Thymus (tissue), 11 donors: ENCODE measurements around the gene TBX20. TPM values are rescaled to one million over a fixed set of nuclear protein-coding genes. Genes with fewer than 3 reads are reported as not detected.
A peak's percentile ranks its signal among the peaks of the same experiment; 100 is the strongest.
"Not testable (repeated sequence)": the region's sequence is repeated elsewhere in the genome, so short reads cannot be mapped to it uniquely, and the experiment has no call there.

Experiments
- DNase-seq, 9 donors: peaks; one replicate each; pipeline ENCODE4 v3.0.0-alpha.2; 2013; ENCODE audit warnings: low spot score in 9 of 9, low read depth in 6 of 9, missing footprints in 1 of 9
- H3K27ac ChIP-seq, 2 donors: one replicate each; pipeline ENCODE4 v1.5.1; 2013; ENCODE audit warnings: control low read depth in 1 of 2, low read depth in 1 of 2, low read length in 1 of 2, mild to moderate bottlenecking in 1 of 2, moderate library complexity in 1 of 2
- H3K27me3 ChIP-seq, 2 donors: one replicate each; pipeline ENCODE4 v1.5.1; 2013; ENCODE audit warnings: low read length in 1 of 2; ENCODE audit not compliant: control insufficient read depth in 2 of 2, insufficient read depth in 1 of 2
- H3K36me3 ChIP-seq, 2 donors: one replicate each; pipeline ENCODE4 v1.5.1; 2013; ENCODE audit warnings: low read length in 1 of 2, mild to moderate bottlenecking in 1 of 2, moderate library complexity in 1 of 2; ENCODE audit not compliant: control insufficient read depth in 2 of 2, insufficient read depth in 2 of 2
- H3K4me1 ChIP-seq, 2 donors: one replicate each; pipeline ENCODE4 v1.5.1; 2013; ENCODE audit warnings: low read length in 2 of 2; ENCODE audit not compliant: control insufficient read depth in 2 of 2, insufficient read depth in 2 of 2
- H3K4me3 ChIP-seq, 2 donors: one replicate each; pipeline ENCODE4 v1.5.1; 2013; ENCODE audit warnings: low read length in 2 of 2, control low read depth in 1 of 2, mild to moderate bottlenecking in 1 of 2
- H3K9me3 ChIP-seq, 2 donors: one replicate each; pipeline ENCODE4 v1.5.1; 2013; ENCODE audit warnings: low read length in 1 of 2, mild to moderate bottlenecking in 1 of 2; ENCODE audit not compliant: control insufficient read depth in 2 of 2, insufficient read depth in 1 of 2
- WGBS: extraction: QIAGEN DNeasy Blood & Tissue Kit; methylation state at CpG from one replicate; pipeline ENCODE4 v1.1.7; 2013; 5-methylcytosine and 5-hydroxymethylcytosine counted together
- polyA plus RNA-seq: library from polyadenylated mRNA; stranded (reverse); fragments of 200-250 nt; gene quantifications from one replicate; pipeline ENCODE4 v1.2.3, GENCODE V29; 2013
- total RNA-seq: library from RNA; stranded (reverse); fragments of 120-200 nt; gene quantifications from one replicate; pipeline ENCODE4 v1.2.4, GENCODE V29; 2013
- donor health status: healthy.

TBX20 gene
- total and polyA plus RNA-seq, 2 donors: 0.09 TPM; not detected in 1

DNA sequence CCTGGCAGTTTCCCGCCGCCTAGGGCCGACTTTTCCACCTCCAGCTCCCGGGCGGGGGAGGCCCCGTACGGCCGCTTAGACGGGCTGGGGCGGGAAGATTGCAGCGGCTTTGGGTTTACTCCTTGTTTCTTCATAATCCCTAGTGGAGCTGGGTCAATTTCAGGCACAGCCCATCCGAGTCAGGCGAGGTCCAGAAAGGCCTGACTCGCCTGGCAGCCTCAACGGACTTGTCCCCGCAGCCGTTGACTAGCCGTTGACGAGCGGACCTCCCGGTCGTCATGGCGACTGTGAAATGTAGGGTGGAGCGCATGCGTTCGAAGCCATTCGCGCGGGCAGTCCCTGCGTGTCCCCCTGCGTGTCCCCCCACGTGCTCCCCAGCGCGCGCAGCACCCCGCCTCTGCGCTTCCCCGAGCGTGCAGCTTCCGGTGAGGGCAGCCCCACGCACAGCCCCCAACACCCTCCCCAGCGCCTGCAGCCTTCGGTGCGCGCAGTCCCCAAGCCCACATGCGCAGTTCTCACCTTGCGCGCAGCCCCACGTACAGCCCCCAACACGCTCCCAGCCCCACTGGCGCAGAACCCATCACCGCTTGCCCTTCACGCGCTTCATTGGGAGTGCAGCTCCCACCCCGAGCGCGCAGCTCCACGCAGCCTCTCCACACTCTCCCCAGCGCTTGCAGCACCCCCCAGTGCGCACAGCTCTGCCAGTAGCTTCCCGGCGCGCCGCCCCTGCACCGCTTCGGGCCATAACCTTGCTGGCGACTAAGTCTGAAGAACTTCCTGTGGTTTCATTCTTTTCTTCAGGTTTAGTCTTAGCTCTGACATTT is 67.8 kb downstream of the TBX20 start:
- 3% methylated on average over 67 of the region's 67 CpGs for WGBS

DNA sequence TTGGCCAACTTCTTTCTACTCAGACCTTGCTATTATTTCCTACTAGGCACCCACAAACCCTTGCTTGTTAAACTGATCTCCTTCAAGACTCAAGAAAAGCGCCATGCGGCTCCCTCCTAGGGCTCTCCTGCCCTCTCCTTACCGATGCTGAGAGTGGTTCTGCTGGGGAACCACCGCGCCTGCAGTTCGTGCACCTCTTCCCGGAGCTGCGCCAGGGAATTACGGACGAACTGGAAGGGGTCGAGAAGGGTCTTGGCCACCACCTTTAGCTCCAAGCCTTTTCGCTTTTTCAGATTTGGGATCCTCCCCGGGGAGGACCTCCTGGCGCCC is 68.4 kb downstream of the TBX20 start:
- H3K9me3 ChIP-seq, H3K36me3 ChIP-seq, H3K4me1 ChIP-seq, H3K27ac ChIP-seq, DNase-seq: not testable (repeated sequence)
- Histone ChIP-seq H3K4me3 (peak overlapping the region in 1 of 2 donors; percentile 10), H3K27me3 (peaks cover 14 to 22% of the 10 kb centered on the region in 2 donors)
- WGBS: 5% methylated on average over 14 of the region's 14 CpGs

More for the DNA sequence above, 67.8 kb downstream of the TBX20 start:
- DNase-seq: peak in 2 of 9 donors; percentile 0 to 1
- Histone ChIP-seq H3K36me3 (no peaks in the 10 kb centered on the region), H3K4me3 (peak overlapping the region in 1 of 2 donors; percentile 10), H3K4me1 (no peaks in the 10 kb centered on the region), H3K27ac (no peak overlapping the region), H3K9me3 (no peaks in the 10 kb centered on the region), H3K27me3 (peaks cover 14 to 22% of the 10 kb centered on the region in 2 donors)

DNA sequence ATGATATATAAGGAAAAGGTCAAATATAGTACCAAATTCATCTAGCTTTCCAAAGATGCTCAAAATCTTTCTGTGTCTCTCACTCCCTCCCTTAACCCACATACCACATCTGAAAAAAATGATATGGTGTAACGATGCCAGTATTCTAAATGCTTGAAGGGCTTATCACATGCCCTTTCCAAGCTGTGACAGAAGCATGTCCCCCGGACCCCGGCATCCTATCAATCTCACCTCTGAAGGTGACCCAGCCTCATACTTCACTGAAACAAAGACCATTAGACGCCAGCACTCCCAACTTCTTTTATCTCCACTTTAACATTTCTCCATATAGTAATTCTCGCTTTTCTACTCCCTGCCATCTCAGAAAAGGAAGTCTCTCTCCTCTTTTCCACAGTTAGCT is 68.9 kb downstream of the TBX20 start:
- H3K4me3 ChIP-seq, H3K4me1 ChIP-seq, H3K27ac ChIP-seq, DNase-seq, H3K9me3 ChIP-seq, H3K36me3 ChIP-seq: not testable (repeated sequence)
- peaks cover 14 to 22% of the 10 kb centered on the region in 2 donors for H3K27me3 ChIP-seq
- 26% methylated on average over 5 of the region's 5 CpGs for WGBS

DNA sequence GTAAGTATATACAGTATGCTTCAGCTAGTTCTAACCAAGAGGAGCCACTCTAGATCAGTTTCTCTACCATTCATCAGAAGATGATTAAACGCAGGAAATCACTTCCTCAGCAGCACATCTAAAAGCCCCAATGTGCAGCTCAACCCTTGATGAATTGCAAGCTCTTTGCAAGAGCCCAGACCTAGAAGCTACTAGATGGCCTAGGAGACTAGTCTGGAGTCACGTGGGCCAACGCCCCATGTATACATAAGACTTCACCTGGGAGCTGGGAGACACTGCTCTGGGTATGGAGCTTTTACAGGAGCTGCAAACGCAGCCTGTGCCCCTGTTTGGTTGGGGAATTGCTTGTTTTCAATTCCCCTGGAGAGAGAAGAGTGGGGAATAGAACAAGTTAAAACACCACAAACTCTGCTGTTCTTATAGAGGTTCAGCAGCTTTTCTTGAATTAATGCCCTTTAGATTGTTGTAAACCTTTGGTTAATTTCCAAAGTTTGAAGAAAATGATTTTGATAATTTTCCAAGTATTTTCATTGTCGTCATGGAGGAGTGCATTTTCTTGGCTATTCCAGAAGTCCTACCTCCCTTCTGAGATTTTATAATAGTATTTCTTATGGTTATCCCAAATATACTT is 69.9 kb downstream of the TBX20 start:
- H3K36me3 ChIP-seq, DNase-seq, H3K27ac ChIP-seq, H3K4me3 ChIP-seq, H3K4me1 ChIP-seq, H3K9me3 ChIP-seq: not testable (repeated sequence)
- peaks cover 14 to 22% of the 10 kb centered on the region in 2 donors for H3K27me3 ChIP-seq
- 95% methylated on average over 5 of the region's 5 CpGs for WGBS

DNA sequence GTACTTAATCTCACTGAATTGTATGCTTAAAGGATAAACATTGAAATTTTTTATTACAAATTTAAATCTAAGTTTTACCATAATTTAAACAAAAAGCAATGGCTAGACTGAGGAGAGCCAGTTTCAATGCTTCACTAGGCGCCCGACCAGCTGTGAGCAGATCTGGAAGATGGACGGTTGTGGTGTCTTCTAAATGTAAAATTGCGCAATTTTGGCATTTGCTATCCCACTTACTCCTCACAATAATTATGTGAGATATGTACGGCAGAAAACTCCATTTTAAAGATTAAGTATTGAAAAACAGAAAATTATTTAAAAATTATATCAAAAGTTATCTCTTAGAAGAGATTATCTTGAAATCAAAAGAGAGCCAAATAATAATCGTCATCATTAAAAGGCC is 73.2 kb downstream of the TBX20 start:
- H3K27me3 ChIP-seq, H3K4me3 ChIP-seq, H3K9me3 ChIP-seq, H3K36me3 ChIP-seq, H3K27ac ChIP-seq, DNase-seq, H3K4me1 ChIP-seq: not testable (repeated sequence)
- 97% methylated on average over 6 of the region's 6 CpGs for WGBS

DNA sequence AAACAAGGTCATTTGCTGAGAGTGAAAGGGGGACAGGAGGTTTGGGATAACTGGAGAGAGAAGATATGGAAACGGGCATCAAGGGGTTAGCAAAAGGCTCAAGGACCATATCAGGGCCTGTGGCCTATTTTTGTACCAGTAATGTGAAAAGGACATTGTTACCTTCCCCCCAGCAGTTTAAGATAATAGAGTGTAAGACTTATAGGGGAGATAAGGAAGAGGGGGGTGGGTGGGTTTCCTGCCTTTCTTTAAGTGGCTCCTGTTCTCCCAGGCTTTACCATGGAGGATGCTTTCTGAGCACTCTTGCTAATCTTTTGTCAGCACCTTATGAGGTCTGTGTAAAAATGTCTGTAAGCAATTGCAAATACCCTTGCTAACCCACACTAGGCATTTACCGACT is 80.7 kb downstream of the TBX20 start:
- WGBS: 72% methylated on average over 2 of the region's 2 CpGs
- not testable (repeated sequence) for H3K9me3 ChIP-seq, H3K36me3 ChIP-seq

DNA sequence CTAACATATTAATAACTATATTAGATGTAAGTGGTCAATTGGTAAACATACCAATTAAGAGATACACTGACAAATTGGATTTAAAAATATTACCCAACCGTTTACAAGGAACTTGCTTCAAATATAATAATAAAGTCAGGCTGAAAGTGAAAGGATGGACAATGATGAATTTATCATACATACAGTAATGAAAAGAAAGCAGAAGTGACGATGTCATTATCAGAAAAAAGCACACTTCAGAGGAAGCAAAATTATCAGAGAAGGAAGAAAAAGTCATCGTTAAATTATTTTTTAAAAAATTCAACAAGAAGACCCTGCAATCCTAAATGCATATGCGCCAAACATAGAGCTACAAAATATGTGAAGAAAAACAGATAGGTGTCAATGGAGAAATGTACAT is 81.8 kb downstream of the TBX20 start:
- 37% methylated on average over 4 of the region's 4 CpGs for WGBS
- not testable (repeated sequence) for H3K4me1 ChIP-seq, H3K9me3 ChIP-seq, H3K4me3 ChIP-seq, DNase-seq, H3K36me3 ChIP-seq, H3K27me3 ChIP-seq, H3K27ac ChIP-seq

More for the DNA sequence above, 80.7 kb downstream of the TBX20 start:
- not testable (repeated sequence) for H3K4me1 ChIP-seq, DNase-seq, H3K4me3 ChIP-seq, H3K27me3 ChIP-seq, H3K27ac ChIP-seq

DNA sequence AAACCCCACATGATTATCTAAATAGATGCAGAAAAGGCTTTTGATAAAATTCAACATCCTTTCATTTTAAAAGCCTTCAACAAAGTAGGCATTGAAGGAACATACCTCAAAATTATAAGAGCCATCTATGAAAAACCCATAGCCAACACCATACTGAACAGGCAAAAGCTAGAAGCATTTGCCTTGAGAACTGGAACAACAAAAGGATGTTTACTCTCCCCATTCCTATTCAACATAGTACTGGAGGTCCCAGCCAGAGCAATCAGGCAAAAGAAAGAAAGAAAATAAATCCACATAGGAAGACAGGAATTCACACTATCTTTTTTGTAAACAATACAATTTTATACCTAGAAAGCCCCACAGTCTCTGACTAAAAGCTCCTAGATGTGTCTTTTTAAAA is 86.2 kb downstream of the TBX20 start:
- H3K27ac ChIP-seq, H3K4me1 ChIP-seq, H3K4me3 ChIP-seq, DNase-seq, H3K27me3 ChIP-seq, H3K36me3 ChIP-seq, H3K9me3 ChIP-seq: not testable (repeated sequence)

DNA sequence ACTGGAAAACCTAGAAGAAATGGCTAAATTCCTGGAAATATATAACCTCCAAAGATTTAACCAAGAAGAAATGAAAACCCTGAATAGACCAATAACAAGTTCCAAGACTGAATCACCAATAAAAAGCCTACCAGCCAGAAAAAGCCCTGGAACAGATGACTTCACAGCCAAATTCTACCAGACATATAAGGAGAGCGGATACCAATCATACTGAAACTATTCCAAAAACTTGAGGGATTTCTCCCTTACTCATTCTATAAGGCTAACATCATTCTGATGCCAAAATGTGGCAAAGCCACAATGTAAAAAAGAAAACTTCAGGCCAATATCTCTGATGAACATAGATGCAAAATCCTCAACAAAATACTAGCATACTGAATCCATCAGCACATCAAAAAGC is 86.7 kb downstream of the TBX20 start:
- H3K4me3 ChIP-seq, H3K4me1 ChIP-seq, DNase-seq, H3K27ac ChIP-seq, H3K9me3 ChIP-seq, H3K36me3 ChIP-seq, H3K27me3 ChIP-seq: not testable (repeated sequence)
- 95% methylated on average over 1 of the region's 1 CpG for WGBS
